Suppressor macrophage (primary cell): ENCODE measurements around the gene ARID1B.

ENCODE experiments used
- DNase-seq, 4 experiments: peaks; one replicate each; pipeline ENCODE4 v3.0.0-alpha.2; 2020 to 2022

The ARID1B gene

GRCh38 chr6:156791320-156791850, 14.2 kb downstream of the ARID1B start:
- DNase-seq = no peak

- peak in 1 of 4 experiments; percentile 22 for DNase-seq
Measured at GRCh38 chr6:156793200-156793599, 16.0 kb downstream of the ARID1B start.

GRCh38 chr6:156794546-156795354, 17.6 kb downstream of the ARID1B start:
- peak in 2 of 4 experiments; percentile 14 to 25 for DNase-seq

GRCh38 chr6:156795825-156796224, 18.6 kb downstream of the ARID1B start:
- DNase-seq = no peak

GRCh38 chr6:156796627-156797026, 19.4 kb downstream of the ARID1B start:
- DNase-seq = peak in 2 of 4 experiments; percentile 12 to 14

- no peak for DNase-seq
Measured at GRCh38 chr6:156797901-156798735, 20.9 kb downstream of the ARID1B start.

GRCh38 chr6:156801712-156802111, 24.5 kb downstream of the ARID1B start:
- no peak for DNase-seq

GRCh38 chr6:156803353-156803752, 26.2 kb downstream of the ARID1B start:
- DNase-seq = no peak

GRCh38 chr6:156804402-156804801, 27.2 kb downstream of the ARID1B start:
- no peak for DNase-seq

- no peak for DNase-seq
Measured at GRCh38 chr6:156806155-156806554, 29.0 kb downstream of the ARID1B start.

- peak in 3 of 4 experiments; percentile 39 to 51 (median 50) for DNase-seq
Measured at GRCh38 chr6:156807028-156807427, 29.9 kb downstream of the ARID1B start.

GRCh38 chr6:156807795-156808194, 30.6 kb downstream of the ARID1B start:
- peak in 3 of 4 experiments; percentile 25 to 43 (median 38) for DNase-seq

- peak; percentile 28 to 58 (median 50) for DNase-seq
Measured at GRCh38 chr6:156808287-156808686, 31.1 kb downstream of the ARID1B start.

- DNase-seq = peak; percentile 84 to 94 (median 89)
Measured at GRCh38 chr6:156809034-156809433, 31.9 kb downstream of the ARID1B start.

- no peak for DNase-seq
Measured at GRCh38 chr6:156809446-156810178, 32.4 kb downstream of the ARID1B start.

GRCh38 chr6:156814036-156814581, 36.9 kb downstream of the ARID1B start:
- no peak for DNase-seq

- DNase-seq = peak in 2 of 4 experiments; percentile 29 to 32
Measured at GRCh38 chr6:156816505-156816904, 39.3 kb downstream of the ARID1B start.

- DNase-seq = no peak
Measured at GRCh38 chr6:156820089-156820798, 43.1 kb downstream of the ARID1B start.

GRCh38 chr6:156821707-156822106, 44.5 kb downstream of the ARID1B start:
- DNase-seq = no peak

GRCh38 chr6:156822747-156823206, 45.6 kb downstream of the ARID1B start:
- DNase-seq = no peak

- DNase-seq = peak in 1 of 4 experiments; percentile 40
Measured at GRCh38 chr6:156824142-156824541, 47.0 kb downstream of the ARID1B start.
